SKM-1 (cell line): ENCODE results near the gene MYL9.
A peak's percentile ranks its signal among the peaks of the same experiment; 100 is the strongest.
"Not testable (repeated sequence)": the region's sequence is repeated elsewhere in the genome, so short reads cannot be mapped to it uniquely, and the experiment has no call there.

Source experiments
- DNase-seq: peaks from one replicate; lab custom pipeline; 2025; ENCODE audit not compliant: unreplicated experiment; lab: John Stamatoyannopoulos, UW

MYL9 gene

GRCh38 chr20:36548704-36549627 lies 7.6 kb downstream of the MYL9 start:
- no peak for DNase-seq

- DNase-seq = no peak
Observed at GRCh38 chr20:36549628-36549941, 8.3 kb downstream of the MYL9 start.

GRCh38 chr20:36549942-36550789 lies 8.8 kb downstream of the MYL9 start:
- no peak for DNase-seq

- no peak for DNase-seq
Observed at GRCh38 chr20:36550790-36551299, 9.5 kb downstream of the MYL9 start.

GRCh38 chr20:36555248-36555647 lies 13.9 kb downstream of the MYL9 start:
- DNase-seq = no peak

GRCh38 chr20:36562724-36563123 lies 21.4 kb downstream of the MYL9 start:
- DNase-seq = no peak

- no peak for DNase-seq
Observed at GRCh38 chr20:36563374-36563773, 22.1 kb downstream of the MYL9 start.

GRCh38 chr20:36564078-36564725 lies 22.9 kb downstream of the MYL9 start:
- DNase-seq = not testable (repeated sequence)

GRCh38 chr20:36564726-36565121 lies 23.4 kb downstream of the MYL9 start:
- DNase-seq = not testable (repeated sequence)

- DNase-seq = no peak
Observed at GRCh38 chr20:36565520-36565919, 24.2 kb downstream of the MYL9 start.

GRCh38 chr20:36569847-36570429 lies 28.6 kb downstream of the MYL9 start:
- DNase-seq = no peak

- no peak for DNase-seq
Observed at GRCh38 chr20:36571564-36572504, 30.5 kb downstream of the MYL9 start.

GRCh38 chr20:36572701-36573102 lies 31.4 kb downstream of the MYL9 start:
- DNase-seq = no peak

- DNase-seq = peak; percentile 32
Observed at GRCh38 chr20:36573103-36573797, 31.9 kb downstream of the MYL9 start, which contains the start of gene TGIF2. TSS of gene TGIF2 (plus strand) at chr20:36573597. CDS start at chr20:36578775, 5,178 bp downstream.

GRCh38 chr20:36573798-36574365 lies 32.6 kb downstream of the MYL9 start:
- no peak for DNase-seq

- DNase-seq = no peak
Observed at GRCh38 chr20:36574366-36575135, 33.2 kb downstream of the MYL9 start.

GRCh38 chr20:36576081-36576445 lies 34.7 kb downstream of the MYL9 start:
- DNase-seq = no peak
